Stimulated activated CD4-positive, alpha-beta T cell treated with anti-CD3 and anti-CD28 coated beads, Interleukin-2, amount 100 ng/mL, for 4 hours (primary cell): Measurements from ENCODE around the gene SLC39A11.
"Not testable (repeated sequence)": the region's sequence is repeated elsewhere in the genome, so short reads cannot be mapped to it uniquely, and the experiment has no call there.

ENCODE experiments used
- DNase-seq: peaks from one replicate; pipeline ENCODE4 v3.0.0-alpha.2; 2020; ENCODE audit warnings: low read depth

Gene SLC39A11

DNA sequence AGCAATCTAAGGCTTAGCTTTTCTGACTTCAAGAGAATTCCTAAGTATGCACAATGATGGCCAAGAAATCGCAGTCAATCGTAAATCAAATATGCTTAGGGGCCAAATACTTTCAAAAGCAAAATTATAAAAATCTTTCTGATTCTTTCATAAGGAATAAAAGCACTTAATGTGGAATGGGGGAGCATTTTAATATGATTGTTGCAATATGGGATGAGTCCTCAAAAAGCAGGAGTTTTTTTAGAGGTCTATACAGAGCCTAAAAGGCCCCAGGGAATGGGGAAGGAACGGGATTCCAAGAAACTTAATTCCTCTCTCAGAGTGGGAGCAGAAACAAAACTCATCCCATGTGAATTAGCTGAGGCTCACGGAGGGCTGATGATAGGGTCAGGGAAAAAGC lies 14.7 kb upstream of the SLC39A11 start:
- no peak for DNase-seq

- DNase-seq: no peak
Measured at GRCh38 chr17:73105431-73105830, 12.9 kb upstream of the SLC39A11 start.

DNA sequence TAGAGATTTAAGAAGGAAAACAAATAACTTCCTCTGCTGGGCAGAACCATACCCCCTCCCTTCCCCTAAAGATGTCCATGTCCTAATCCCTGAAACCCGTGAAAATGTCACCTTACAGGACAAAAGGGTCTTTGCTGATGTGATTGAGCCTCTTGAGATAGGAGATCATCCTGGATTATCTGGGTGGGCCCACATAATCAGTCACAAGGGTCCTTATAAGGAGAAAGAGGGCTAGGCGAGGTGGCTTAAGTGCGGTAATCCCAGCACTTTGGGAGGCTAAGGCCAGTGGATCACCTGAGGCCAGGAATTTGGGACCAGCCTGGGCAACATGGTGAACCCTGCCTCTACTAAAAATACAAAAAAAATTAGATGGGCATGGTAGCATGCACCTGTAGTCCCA lies 12.0 kb upstream of the SLC39A11 start:
- DNase-seq: no peak

DNA sequence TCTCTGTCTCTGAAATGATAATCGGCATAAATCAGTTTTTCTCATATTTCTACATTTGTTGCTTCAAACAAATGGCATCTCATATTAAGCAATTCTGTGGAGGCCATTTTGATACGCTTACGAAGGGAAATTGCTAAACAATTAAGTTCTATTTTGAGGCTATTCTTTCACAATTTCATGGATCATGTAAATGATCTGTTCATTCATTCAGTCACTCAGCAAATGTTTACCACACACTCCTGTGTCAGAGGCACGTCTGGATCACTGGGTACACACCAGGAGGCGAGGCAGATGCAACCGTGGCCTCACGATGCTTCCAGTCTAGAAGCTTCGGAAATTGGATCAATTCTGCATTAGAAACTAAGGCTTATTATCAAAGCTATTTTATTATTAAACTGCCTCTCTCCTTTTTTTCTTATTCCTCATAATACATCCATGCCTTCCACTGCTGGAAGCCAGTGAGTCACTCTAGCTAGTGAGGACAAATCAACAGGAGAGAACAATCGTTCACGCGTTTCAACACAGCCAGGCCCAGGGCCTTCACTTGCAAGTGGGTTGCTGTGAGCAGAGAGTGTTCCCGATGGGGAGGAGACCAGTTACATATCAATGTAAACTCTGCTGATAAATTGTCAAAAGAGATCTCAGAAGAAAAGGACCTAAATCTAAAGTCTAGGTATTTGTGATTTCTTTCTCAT lies 11.3 kb upstream of the SLC39A11 start:
- DNase-seq: no peak

DNA sequence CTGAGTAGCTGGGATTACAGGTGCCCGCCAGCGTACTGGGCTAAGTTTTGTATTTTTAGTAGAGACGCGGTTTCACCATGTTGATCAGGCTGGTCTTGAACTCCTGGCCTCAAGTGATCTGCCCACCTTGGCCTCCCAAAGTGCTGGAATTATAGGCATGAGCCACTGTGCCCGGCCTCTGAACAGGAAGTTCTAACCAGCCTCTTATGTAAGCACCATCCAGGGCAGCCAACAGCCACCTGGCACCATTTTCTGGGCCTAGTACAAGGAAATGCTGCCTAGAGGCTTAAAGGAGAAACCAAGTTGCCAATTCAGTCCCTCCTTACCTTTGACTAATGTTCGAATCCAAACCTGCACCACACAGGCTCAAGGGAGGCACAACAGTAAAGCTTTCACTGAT lies 8.5 kb upstream of the SLC39A11 start:
- no peak for DNase-seq

DNA sequence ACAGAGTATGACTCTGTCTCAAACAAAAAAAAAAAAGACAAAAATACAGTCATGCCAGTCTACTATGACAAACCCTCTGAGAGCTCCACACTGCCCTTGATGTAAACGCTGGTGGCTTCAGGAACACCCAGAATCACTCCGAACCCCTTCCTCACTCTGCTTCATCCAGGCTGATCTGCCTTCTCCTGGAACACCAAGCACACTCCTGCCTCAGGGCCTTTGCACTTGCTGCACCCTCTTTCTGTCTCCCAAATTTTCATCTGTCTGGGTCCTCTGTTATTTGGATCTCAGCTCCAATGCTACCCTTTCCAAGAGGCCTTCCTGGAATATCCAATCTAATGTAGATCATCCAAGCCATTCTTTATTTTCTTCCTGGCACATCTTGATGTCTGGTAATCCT lies 7.9 kb upstream of the SLC39A11 start:
- no peak for DNase-seq

- no peak for DNase-seq
Measured at GRCh38 chr17:73099511-73099910, 7.0 kb upstream of the SLC39A11 start.

DNA sequence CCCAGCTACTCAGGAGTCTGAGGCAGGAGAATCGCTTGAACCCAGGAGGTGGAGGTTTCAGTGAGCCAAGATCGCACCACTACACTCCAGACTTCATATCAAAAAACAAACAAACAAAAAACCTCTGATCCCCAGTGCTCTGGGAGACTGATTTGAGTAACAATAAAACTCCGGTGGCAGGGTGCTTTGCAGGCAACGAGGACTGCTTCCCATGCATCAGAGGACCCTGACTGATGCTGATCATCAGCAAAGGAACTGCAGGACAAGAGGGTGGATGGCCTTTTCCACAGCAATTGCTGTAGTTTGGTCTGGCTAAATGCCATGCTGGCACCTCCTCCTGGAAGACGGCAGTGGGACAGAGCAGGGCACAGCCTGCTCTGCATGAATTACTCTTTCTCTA lies 6.4 kb upstream of the SLC39A11 start:
- no peak for DNase-seq

GRCh38 chr17:73097973-73098765 lies 5.7 kb upstream of the SLC39A11 start:
- not testable (repeated sequence) for DNase-seq

DNA sequence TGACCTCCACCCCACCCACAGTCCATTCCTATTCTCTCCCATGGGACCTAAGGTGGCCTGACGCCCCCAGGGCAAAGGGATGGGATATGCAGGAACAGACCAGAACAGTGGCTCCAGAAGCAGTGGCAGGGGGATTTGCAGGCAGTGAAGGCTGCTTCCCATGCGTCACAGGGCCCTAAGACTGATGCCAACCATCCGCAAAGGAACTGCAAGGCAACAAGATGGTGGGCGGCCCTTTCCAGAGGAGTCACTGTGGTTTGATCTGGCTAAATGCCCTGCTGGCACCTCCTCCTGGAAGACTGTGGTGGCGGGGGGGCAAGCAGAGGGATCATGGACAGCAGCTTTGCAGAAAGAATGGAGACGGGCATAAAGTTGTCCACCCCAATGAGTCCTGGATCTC lies 4.4 kb upstream of the SLC39A11 start:
- DNase-seq: no peak

DNA sequence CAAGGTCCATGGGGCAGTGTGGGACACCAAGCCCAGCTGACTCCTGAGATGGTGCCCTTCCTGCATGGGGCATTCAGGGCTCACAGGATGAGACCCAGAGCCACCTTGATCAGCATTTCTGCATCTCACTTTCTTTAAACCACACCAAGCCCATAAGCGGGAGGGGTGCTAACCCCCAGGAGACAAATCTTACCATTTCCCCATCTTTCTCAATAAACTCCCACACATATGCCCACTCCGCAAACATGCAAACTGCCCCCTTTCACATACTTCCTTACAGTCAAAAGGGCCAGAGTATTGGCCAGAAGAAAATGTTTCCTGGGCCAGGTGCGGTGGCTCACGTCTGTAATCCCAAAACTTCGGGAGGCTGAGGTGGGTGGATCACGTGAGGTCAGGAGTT lies 3.7 kb upstream of the SLC39A11 start:
- no peak for DNase-seq

DNA sequence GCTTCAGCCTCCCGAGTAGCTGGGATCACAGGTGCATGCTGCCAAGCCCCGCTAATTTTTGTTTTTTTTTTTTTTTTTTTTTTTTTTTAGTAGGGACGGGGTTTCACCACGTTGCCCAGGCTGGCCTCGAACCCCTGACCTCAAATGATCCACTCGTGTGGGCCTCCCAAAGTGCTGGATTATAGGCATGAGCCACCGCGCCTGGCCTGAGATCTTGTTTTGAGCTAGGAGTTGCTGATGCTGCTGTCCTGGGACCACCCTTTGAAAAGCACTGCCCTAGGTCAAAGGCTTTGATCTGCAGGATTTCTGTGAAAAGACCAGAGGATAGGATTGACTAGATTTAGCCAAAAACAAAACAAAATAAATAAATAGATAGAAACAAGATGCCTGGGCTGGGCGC lies 798 bp upstream of the SLC39A11 start:
- DNase-seq: no peak

GRCh38 chr17:73091770-73092522 lies 542 bp downstream of the SLC39A11 start:
- DNase-seq: no peak

GRCh38 chr17:73091410-73091769 lies 1.1 kb downstream of the SLC39A11 start:
- no peak for DNase-seq

DNA sequence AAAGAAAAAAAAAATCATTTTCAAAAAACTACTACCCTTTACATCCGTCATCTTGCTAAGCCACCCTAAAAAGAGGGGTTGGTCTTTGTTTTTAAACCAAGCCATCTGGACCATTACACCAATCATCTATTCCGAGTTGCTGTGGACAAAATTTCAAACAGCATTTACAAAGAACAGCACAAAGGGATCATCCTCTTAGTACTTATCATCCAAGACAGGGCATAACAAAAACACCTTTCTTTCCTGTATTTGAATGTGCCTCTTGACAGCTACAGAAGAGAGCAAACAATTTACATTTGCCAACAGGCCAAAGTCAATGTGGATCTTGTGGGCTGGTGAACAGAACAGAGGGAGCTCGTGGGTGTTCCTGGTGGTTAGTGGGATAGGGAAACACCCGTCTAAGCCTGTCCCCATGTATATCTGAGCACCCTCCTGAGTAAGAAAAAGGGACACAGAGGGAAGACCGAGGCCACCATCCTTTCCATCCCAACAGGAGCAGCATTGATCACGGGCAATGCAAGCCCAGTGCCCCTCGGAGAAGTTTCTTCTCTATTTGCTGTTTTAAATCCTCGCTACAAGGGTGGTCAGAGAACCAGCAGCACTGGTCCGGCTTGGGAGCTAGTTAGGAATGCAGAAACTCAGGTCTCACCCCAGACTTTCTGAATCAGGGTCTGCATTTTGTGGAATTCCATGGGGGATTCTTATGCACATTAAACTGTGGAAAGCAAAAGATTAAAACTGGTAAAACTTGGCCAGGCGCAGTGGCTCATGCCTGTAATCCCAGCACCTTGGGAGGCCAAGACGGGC lies 1.9 kb downstream of the SLC39A11 start:
- no peak for DNase-seq

DNA sequence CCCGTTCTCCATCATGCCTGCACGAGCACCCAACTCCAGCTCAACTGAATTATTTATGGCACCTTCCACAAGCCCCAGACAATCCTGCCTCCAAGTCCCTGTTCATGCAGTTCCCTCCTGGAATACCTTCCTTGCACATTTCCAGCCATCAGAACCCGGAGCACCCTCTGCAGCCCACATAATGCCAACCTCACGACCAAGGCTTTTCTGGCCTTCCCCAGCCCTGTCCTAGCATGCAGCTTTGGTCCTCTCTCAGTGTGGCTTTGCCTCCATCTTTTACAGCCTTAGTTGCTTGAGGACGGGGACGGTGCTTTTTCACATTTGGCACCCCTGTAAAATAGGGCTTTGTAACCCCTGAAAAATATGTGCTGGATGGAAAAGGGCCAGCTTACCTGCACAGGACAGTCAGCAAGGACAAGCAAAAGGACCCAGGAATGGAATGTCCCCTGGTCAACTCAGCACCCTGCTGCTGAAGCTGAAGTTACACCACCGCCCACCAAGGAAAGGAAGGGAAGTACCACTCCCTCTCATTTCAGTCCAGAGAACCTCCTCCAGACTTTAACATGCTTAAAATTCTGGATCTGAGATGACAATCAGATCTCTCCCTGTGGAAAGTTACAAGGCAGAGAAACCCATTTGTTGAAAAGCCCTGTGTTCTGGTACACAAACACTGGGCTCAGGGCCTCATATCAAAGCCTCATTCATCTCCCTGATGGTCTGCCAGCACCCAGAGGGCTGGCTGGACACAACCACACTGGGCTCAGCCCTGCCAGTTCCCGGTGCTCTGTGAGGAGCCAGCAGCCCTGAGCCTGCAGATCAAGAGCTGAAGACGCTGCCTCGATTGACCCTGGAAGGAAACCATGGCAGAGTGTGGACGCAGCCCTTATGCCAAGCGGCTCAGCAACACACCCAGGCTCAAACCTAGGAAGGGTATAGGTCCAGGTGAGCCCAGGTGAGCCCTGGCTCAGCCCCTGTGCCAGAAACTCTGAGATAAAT lies 2.9 kb downstream of the SLC39A11 start:
- no peak for DNase-seq

GRCh38 chr17:73088561-73088960 lies 3.9 kb downstream of the SLC39A11 start:
- DNase-seq: no peak

DNA sequence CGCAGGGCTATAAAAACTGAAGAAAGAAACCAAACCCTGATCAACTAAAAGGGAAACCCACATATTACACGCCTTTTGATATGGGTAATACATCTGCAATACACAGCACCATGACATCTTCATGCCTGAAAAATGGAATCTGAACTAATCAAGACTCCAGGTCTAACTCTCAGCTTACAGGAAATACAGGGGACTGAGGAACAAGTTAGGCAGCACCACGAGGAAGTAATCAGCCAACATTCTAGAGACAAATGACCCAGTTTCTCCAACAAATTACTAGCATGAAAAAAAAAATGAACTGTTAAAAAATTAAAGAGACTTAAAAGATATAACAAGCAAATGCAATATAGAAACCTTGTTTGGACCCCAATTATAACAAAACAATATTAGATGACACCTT lies 9.1 kb downstream of the SLC39A11 start:
- DNase-seq: no peak

DNA sequence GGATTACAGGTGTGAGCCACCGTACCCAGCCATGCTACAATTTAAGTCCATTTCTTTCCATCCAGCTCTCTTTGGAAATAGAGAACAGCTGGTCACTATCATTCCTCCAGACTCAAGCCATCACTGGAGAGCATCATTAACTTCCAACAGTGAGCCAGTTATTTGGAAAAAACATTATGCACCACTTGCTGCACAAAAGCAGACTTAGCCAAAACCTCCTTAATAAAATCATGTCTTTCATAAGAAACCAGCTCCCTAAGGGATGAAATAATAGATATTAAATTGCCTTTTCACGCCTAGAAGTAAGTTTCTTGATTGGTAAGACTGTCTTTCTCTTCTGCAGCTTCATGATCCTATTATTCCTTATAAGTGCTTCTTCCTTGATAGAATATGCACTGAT lies 17.9 kb downstream of the SLC39A11 start:
- no peak for DNase-seq

GRCh38 chr17:73072219-73072962 lies 20.1 kb downstream of the SLC39A11 start:
- DNase-seq: no peak
